Esophagus muscularis mucosa (tissue), 4 donors: Measurements from ENCODE around the gene UACA. TPM values are rescaled to one million over a fixed set of nuclear protein-coding genes. Genes with fewer than 3 reads are reported as not detected.

ENCODE experiments used
- DNase-seq: peaks from one replicate; pipeline ENCODE4 v3.0.0-alpha.2; 2017; ENCODE audit errors: extremely low spot score
- H3K27ac ChIP-seq, 4 donors: fragments of 200-600 bp; sonication (generic); replicated peaks in 1 of 4; 1 replicate in 3 of 4; 2 replicates in 1 of 4; pipeline ENCODE4 v1.5.1; 2016 to 2019; ENCODE audit warnings: mild to moderate bottlenecking in 1 of 4
- H3K27me3 ChIP-seq, 4 donors: fragments of 200-600 bp; sonication (generic); one replicate each; pipeline versions ENCODE4 v1.5.1 to v1.6.0; 2016 to 2019
- H3K36me3 ChIP-seq, 4 donors: fragments of 200-600 bp; sonication (generic); one replicate each; pipeline ENCODE4 v1.5.1; 2016 to 2019
- H3K4me1 ChIP-seq, 4 donors: fragments of 200-600 bp; sonication (generic); one replicate each; pipeline ENCODE4 v1.5.1; 2016 to 2019
- H3K4me3 ChIP-seq, 4 donors: fragments of 200-600 bp; sonication (generic); 1 replicate in 2 of 4; 2 replicates in 2 of 4; pipeline ENCODE4 v1.5.1; 2016 to 2019; ENCODE audit warnings: mild to moderate bottlenecking in 4 of 4, moderate library complexity in 1 of 4
- H3K9me3 ChIP-seq, 4 donors: fragments of 200-600 bp; sonication (generic); 1 replicate in 3 of 4; 2 replicates in 1 of 4; pipeline ENCODE4 v1.5.1; 2016 to 2019
- EP300 ChIP-seq: sonication (generic); formaldehyde crosslinking; IDR thresholded peaks from one replicate; pipeline ENCODE4 v1.6.1; 2017; ENCODE audit warnings: antibody characterized with exemption
- POLR2A ChIP-seq: fragments of 450-650 bp; IDR thresholded peaks from one replicate; pipeline ENCODE4 v1.6.1; 2017; ENCODE audit warnings: antibody characterized with exemption, moderate library complexity, mild to moderate bottlenecking, low read depth
- POLR2AphosphoS5 ChIP-seq, 2 donors: sonication (generic); formaldehyde crosslinking; IDR thresholded peaks; one replicate each; pipeline ENCODE4 v1.6.1; 2017; ENCODE audit warnings: antibody characterized with exemption in 2 of 2
- WGBS: methylation state at CpG from one replicate; pipeline ENCODE4 v1.1.5; 2018; 5-methylcytosine and 5-hydroxymethylcytosine counted together
- intact Hi-C: fragments of 100-400 bp; cut with DNase I; formaldehyde crosslinking; loops from one replicate; pipeline ENCODE4 v1.15.1; 2023
- total RNA-seq, 4 donors: library from RNA; depleted of rRNA; stranded (reverse); fragments of >200 nt; gene quantifications; one replicate each; pipeline versions ENCODE4 v1.1.0 to v1.2.1, GENCODE V29; 2016
- TF ChIP-seq, protein P1 (sequence below), 3 experiments: fragments of 200-600 bp in 2 of 3; fragments of 450-650 bp in 1 of 3; sonication (generic) in 2 of 3; IDR thresholded peaks; one replicate each; pipeline ENCODE4 v1.5.1; 2017 to 2019; ENCODE audit warnings: antibody characterized with exemption in 3 of 3, mild to moderate bottlenecking in 2 of 3, moderate library complexity in 1 of 3

Gene UACA
- total RNA-seq, 4 donors from 2014 or later = 23.9 to 40.7 (median 28.9) TPM

- intact Hi-C loops = no loop called here
- no peak for DNase-seq
- no peaks in the 10 kb centered on the region for H3K9me3 ChIP-seq
- H3K27me3 ChIP-seq = no peaks in the 10 kb centered on the region
- WGBS = 85% methylated on average over 3 of the region's 3 CpGs
- no peaks in the 10 kb centered on the region for H3K36me3 ChIP-seq
- H3K4me3 ChIP-seq = no peak overlapping the region
- H3K4me1 ChIP-seq = peaks cover 50 to 55% (median 54%) of the 10 kb centered on the region in 4 donors
- TF ChIP-seq, protein P1, sequence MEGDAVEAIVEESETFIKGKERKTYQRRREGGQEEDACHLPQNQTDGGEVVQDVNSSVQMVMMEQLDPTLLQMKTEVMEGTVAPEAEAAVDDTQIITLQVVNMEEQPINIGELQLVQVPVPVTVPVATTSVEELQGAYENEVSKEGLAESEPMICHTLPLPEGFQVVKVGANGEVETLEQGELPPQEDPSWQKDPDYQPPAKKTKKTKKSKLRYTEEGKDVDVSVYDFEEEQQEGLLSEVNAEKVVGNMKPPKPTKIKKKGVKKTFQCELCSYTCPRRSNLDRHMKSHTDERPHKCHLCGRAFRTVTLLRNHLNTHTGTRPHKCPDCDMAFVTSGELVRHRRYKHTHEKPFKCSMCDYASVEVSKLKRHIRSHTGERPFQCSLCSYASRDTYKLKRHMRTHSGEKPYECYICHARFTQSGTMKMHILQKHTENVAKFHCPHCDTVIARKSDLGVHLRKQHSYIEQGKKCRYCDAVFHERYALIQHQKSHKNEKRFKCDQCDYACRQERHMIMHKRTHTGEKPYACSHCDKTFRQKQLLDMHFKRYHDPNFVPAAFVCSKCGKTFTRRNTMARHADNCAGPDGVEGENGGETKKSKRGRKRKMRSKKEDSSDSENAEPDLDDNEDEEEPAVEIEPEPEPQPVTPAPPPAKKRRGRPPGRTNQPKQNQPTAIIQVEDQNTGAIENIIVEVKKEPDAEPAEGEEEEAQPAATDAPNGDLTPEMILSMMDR (IDR thresholded peaks at IDR 0.05) = no peak
- no peak for TF ChIP-seq POLR2AphosphoS5 (IDR thresholded peaks at IDR 0.05)
- no peak for TF ChIP-seq POLR2A
- no peak for TF ChIP-seq EP300
- H3K27ac ChIP-seq = peak overlapping the region in 1 of 4 donors; percentile 64
Observed at GRCh38 chr15:70712271-70712670, 51.1 kb downstream of the UACA start.

DNA sequence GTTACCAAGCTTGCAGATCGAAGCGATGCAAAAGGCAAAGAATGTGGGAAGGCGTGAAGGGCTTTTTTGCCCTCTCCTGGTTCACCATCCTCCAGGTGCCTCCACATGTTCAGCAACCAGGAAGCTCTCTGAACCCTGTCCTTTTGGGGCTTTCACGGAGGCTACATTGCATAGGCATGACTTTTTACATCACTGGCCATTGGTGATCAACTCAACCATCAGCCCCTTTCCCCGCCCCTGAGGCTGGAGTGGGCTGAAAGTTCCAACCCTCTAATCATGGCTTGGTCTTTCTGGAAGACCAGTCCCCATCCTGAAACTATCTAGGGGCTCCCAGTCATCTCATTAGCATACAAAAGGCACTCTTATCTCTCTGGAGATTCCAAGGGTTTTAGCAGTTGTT, 52.6 kb downstream of the UACA start:
- Histone ChIP-seq H3K36me3 (no peaks in the 10 kb centered on the region), H3K27me3 (no peaks in the 10 kb centered on the region), H3K9me3 (no peaks in the 10 kb centered on the region), H3K4me3 (no peak overlapping the region), H3K4me1 (peaks cover 37 to 40% (median 38%) of the 10 kb centered on the region in 4 donors), H3K27ac (no peak overlapping the region)
- WGBS = 98% methylated on average over 5 of the region's 5 CpGs
- intact Hi-C loops = no loop called here
- no peak for DNase-seq
- TF ChIP-seq POLR2A = no peak
- TF ChIP-seq, protein P1 (IDR thresholded peaks at IDR 0.05) = no peak
- TF ChIP-seq EP300 = no peak
- TF ChIP-seq POLR2AphosphoS5 (IDR thresholded peaks at IDR 0.05) = no peak

DNA sequence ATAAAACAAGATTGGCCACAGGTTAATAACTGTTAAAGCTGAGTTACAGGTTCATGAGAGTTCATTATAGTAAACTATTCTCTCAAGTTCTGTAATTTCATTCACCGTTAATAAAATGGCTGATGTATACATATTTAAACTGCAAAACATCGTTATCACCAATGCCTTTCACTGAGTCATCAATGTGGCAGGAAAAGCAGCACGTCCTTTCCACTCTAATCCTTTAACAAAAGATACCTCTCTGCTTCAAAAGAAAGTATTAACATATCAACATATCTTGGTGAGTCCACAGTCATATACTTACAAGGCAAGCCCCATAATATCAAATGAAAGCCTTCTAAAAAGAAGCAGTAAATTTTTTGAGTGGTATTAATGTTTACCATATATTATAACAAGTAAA, 54.5 kb downstream of the UACA start:
- no peak overlapping the region for H3K4me3 ChIP-seq
- TF ChIP-seq, protein P1 (IDR thresholded peaks at IDR 0.05) = no peak
- TF ChIP-seq EP300 = no peak
- no peaks in the 10 kb centered on the region for H3K27me3 ChIP-seq
- 74% methylated on average over 3 of the region's 3 CpGs for WGBS
- H3K36me3 ChIP-seq = no peaks in the 10 kb centered on the region
- H3K4me1 ChIP-seq = peaks cover 19 to 24% (median 22%) of the 10 kb centered on the region in 4 donors
- DNase-seq = no peak
- intact Hi-C loops = no loop called here
- H3K9me3 ChIP-seq = no peaks in the 10 kb centered on the region
- no peak overlapping the region for H3K27ac ChIP-seq

DNA sequence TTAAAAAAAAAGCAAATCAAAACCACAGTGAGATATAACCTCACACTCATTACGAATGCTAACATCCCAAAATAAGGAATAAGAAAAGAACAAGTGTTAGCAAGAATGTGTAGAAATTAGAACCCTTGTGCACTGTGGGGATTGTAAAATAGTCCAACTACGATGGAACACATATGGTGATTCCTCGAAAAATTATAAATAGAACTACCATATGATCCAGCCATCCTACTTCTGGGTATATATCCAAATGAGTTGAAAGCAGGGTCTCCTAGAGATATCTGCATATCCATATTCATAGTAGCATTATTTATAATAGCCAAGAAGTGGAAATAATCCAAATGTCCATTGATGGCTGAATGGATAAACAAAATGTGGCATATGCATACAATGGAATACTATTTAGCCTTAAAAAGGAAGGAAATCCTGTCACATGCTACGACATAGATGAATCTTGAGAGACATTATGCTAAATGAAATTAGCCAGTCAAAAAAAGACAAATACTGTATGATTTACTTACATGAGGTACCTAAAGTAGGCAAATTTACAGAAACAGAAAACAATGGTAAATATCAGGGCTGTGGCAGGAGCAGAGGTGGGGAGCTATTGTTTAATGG, 55.6 kb downstream of the UACA start:
- Histone ChIP-seq H3K27me3 (no peaks in the 10 kb centered on the region), H3K4me3 (no peak overlapping the region), H3K27ac (no peak overlapping the region), H3K4me1 (peaks cover 19 to 24% (median 21%) of the 10 kb centered on the region in 4 donors), H3K9me3 (no peaks in the 10 kb centered on the region), H3K36me3 (no peaks in the 10 kb centered on the region)
- DNase-seq = no peak
- TF ChIP-seq, protein P1 (IDR thresholded peaks at IDR 0.05) = no peak
- TF ChIP-seq POLR2AphosphoS5 (IDR thresholded peaks at IDR 0.05) = no peak
- TF ChIP-seq POLR2A = no peak
- TF ChIP-seq EP300 = no peak
- 92% methylated on average over 4 of the region's 4 CpGs for WGBS
- intact Hi-C loops = no loop called here

GRCh38 chr15:70704731-70705130, 58.6 kb downstream of the UACA start:
- intact Hi-C loops = no loop called here
- TF ChIP-seq EP300 (no peak), POLR2A (no peak), POLR2AphosphoS5 (IDR thresholded peaks at IDR 0.05) (no peak)
- TF ChIP-seq, protein P1 (IDR thresholded peaks at IDR 0.05) = no peak
- Histone ChIP-seq H3K27me3 (no peaks in the 10 kb centered on the region), H3K36me3 (no peaks in the 10 kb centered on the region), H3K27ac (no peak overlapping the region), H3K4me3 (no peak overlapping the region), H3K9me3 (no peaks in the 10 kb centered on the region), H3K4me1 (peaks cover 27 to 33% (median 27%) of the 10 kb centered on the region in 4 donors)
- WGBS = 88% methylated on average over 5 of the region's 5 CpGs
- DNase-seq = no peak
